SHP77 (cell line): ENCODE results near the gene SLC45A3.
"Not testable (repeated sequence)": the region's sequence is repeated elsewhere in the genome, so short reads cannot be mapped to it uniquely, and the experiment has no call there.

Experiments used
- DNase-seq, 2 experiments: peaks; one replicate each; lab custom pipeline; 2025; lab: John Stamatoyannopoulos, UW

SLC45A3 gene, protein sequence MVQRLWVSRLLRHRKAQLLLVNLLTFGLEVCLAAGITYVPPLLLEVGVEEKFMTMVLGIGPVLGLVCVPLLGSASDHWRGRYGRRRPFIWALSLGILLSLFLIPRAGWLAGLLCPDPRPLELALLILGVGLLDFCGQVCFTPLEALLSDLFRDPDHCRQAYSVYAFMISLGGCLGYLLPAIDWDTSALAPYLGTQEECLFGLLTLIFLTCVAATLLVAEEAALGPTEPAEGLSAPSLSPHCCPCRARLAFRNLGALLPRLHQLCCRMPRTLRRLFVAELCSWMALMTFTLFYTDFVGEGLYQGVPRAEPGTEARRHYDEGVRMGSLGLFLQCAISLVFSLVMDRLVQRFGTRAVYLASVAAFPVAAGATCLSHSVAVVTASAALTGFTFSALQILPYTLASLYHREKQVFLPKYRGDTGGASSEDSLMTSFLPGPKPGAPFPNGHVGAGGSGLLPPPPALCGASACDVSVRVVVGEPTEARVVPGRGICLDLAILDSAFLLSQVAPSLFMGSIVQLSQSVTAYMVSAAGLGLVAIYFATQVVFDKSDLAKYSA

GRCh38 chr1:205680073-205680851 is at the start of gene SLC45A3:
Gene SLC45A3 (minus strand): TSS chr1:205680509. CDS start chr1:205664656, 15,853 bp downstream.
- no peak for DNase-seq

- no peak for DNase-seq
Observed at GRCh38 chr1:205726619-205727125, 46.4 kb upstream of the SLC45A3 start.

DNA sequence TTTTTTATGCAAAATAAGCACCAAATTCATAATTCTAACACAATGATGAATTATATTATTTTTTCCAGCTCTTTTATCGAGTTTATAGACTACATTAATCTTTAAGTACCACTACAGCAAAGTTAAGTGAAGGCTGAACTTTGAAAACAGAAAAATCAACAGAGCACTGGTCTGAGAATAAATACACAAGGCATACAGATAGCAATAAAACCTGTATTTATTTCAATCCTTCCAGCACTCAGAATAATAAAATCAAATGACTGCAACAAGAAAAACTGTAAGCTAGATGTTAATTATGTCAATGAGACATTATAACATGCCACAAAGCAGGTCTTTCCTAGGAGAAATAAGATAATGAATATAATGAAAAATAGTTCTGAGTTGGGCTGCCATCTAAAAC is 45.2 kb upstream of the SLC45A3 start:
- DNase-seq: no peak

GRCh38 chr1:205720740-205721139 is 40.4 kb upstream of the SLC45A3 start:
- not testable (repeated sequence) for DNase-seq

- no peak for DNase-seq
Observed at GRCh38 chr1:205719762-205720161, 39.5 kb upstream of the SLC45A3 start.

GRCh38 chr1:205719015-205719414 is 38.7 kb upstream of the SLC45A3 start:
- DNase-seq: no peak

DNA sequence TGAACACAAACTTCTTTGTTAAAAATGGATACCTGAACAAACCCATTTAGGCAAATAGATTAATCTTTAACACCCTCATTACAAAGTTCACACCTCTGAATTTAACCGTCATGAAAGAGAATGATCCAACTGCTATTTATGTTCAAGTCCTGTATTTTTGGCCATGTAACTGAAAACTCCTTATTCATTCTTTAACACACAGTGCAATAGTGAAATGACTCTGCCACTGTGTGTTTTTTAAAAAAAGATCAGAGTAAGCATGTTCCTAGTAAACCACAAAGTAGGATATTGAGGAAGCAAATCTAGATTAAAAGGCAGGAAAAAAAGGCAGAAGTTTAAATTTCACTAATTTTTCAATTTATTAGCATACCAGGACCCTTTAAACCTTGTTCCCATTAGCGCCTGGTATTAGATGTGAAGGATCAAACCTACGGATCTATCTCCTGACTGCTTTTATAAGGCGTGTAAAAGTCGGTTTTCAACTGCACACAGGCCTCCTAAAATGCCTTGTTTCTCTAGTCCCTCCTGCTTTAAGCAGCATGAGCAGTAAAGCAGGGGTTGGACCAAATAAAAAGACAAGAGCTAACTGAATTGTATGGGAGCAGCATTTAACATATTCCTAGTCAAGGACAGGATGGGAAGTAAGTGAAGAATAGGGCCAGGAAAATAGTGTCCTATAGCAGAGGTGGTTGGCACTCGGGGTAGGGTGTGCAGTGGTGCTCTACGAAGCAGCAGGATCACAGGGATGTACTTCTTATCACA is 36.2 kb upstream of the SLC45A3 start:
- DNase-seq: no peak

DNA sequence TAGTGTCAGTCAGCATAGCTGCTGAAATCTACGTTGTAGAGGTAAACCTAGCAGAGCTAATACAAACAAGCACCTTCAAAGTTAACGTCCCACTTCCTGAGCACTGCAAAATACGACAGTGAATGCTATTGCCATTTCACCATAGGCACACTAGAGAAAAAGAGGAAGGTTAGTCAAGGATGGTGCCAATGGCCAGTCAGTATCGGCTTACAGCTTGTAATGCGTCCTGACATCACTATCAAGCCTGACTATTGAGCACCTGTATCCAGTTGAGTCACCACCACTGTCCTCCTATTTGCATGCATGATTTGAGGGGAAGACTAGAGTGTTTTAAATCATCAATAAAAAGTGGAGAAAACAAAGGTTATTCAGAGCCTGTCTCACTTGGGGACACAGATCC is 35.3 kb upstream of the SLC45A3 start:
- DNase-seq: no peak

DNA sequence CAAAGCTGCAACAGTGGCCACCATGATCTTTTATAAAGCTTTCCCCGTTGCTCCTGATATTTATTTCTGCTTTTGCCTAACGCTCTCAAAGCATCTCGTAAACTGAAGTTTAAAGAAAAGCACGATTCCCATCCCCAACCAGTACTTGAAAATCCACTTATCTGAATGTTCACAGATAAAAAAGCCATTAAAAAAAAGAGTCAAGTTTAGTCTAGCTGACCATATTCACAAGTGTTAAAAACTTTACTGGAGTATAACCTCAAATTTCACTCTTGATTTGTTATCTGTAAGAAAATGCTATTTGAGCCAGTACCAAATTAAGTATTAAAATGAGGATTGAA is 34.6 kb upstream of the SLC45A3 start:
- DNase-seq: no peak

- no peak for DNase-seq
Observed at GRCh38 chr1:205714190-205714905, 34.0 kb upstream of the SLC45A3 start.

DNA sequence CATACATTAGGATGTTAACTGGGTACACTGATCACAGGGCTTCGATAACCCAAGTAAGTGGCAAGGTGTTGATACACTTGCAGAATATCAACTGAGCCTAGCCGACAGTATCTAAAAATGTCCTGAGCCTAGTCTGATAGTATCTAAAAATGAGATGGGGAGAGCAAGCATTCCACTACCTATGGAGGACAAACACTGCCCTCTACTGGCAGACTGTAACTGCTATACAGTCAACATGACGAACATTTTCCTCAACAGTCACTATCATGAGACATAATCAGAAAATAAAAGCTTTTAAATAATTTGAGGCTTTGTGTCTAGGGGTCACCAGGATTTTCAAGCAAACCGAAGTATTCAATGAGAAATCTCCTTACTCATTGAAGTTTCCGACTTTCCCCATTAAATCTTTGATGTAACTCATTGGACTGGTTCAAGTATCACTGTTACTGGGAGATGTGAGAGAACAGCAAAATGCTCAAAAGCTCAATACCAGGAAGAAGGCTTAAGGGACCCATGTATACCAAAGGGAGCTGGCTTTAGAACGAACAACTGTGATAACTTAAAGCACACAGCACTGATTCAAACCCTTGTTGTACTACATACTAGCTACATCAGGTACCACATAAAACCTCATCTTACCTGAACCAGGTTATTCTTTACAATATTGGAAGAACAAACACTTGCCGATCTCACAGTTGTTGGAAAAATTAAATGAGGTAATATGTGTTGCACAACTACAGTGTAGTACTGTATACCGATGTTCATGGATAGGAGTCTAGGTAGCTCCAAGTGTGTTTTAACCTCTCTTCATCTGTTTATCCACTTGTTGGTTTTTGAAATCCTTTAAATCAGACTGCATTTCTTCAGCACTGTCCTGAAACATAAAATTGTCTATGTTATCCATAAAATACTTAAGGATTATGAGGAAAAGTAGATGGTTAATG is 31.1 kb upstream of the SLC45A3 start:
- DNase-seq: peak; percentile 20 to 62

DNA sequence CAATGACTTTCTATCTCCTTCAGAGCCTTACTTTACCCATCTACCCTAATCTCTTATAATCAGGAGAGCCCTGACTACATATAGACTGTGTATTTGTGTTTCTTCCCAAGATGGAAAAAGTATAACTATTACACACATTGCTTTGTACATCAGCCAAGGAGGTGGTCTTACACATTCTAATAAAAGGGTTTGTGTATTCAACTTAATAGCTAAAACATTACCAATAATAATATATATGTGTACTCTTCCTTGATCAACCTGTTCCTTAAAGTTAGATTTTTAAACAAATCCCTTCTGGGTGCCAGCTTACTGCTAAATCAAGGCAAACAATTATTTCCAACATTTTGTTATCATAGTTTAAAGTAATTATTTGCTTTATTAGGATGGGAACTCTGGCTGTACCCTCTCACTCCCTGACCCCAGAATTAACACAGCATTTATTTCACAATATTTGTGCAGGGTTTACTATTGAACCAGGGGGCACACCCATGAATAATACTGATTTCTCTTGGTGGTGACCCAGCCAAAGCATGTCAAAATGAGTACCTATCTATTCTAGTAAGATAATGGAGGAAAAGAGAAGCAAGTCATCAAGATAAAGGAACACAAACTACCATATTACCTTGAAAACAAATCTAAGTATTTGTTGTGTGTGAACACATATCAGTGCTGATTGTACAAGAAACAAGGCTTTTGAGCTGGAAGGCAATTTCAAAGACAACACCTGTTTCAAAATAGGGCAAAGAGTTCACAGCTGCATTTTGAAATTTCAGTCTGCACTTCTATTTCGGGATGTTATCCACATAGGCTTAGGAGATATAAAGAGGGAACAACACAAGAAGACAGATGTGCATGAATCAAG is 30.1 kb upstream of the SLC45A3 start:
- DNase-seq: no peak

- no peak for DNase-seq
Observed at GRCh38 chr1:205709640-205710039, 29.3 kb upstream of the SLC45A3 start.

- no peak for DNase-seq
Observed at GRCh38 chr1:205709059-205709398, 28.7 kb upstream of the SLC45A3 start.

- no peak for DNase-seq
Observed at GRCh38 chr1:205706601-205707502, 26.5 kb upstream of the SLC45A3 start.

DNA sequence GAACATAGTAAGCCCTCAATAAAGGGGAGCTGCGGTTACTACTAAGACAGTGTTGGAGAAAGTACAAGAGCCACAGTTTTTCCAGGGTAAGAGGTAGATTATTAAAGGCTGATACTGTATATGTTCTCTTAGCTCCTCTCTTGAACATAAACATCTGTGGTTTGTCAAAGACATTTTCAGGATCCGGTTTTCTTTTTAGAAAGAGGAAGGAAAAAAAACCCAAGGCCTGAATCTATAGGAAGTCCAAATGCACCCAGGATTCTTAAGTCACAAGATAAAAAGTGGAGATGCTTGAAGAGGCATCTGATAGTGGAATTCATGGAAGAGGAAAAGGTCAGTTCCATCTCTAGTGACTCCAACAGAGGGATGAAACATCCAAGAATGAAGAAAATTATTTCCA is 24.6 kb upstream of the SLC45A3 start:
- DNase-seq: no peak

GRCh38 chr1:205703072-205703471 is 22.8 kb upstream of the SLC45A3 start:
- no peak for DNase-seq

DNA sequence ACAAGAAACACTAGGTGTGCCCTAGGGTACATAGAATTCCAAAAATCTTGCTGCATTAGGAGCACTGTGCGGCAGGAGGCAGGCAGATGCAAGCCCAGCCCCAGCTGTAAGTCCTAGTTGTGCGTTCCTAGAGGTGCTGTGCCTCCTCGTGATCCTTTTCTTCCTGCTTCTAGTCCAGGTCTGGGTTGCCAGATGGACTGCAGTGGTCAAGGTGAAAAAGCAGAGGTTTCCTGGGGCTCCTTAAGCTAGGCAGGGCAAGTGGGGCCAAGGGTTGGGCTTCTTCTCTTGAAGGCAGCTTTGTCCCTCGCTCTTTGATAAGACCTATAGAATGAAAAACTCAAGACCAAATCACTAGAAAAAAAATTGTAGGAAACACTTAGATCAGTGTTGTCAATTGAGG is 21.6 kb upstream of the SLC45A3 start:
- DNase-seq: no peak
